Activated effector memory CD4-positive, alpha-beta T cell treated with Interleukin-2 at 50 U/mL for 16 hours (primary cell): Measurements from ENCODE around the gene EPHA6.

Source experiments
- DNase-seq: peaks from one replicate; pipeline ENCODE4 v3.0.0-alpha.2; 2020

Gene EPHA6

GRCh38 chr3:97029972-97030371, 215.6 kb downstream of the EPHA6 start:
- no peak for DNase-seq

GRCh38 chr3:97037294-97037943, 223.0 kb downstream of the EPHA6 start:
- DNase-seq, result no peak

GRCh38 chr3:97043411-97043810, 229.0 kb downstream of the EPHA6 start:
- DNase-seq, result no peak

- DNase-seq, result no peak
Measured at GRCh38 chr3:97057365-97057764, 243.0 kb downstream of the EPHA6 start.

- no peak for DNase-seq
Measured at GRCh38 chr3:97059168-97059567, 244.8 kb downstream of the EPHA6 start.

- DNase-seq, result no peak
Measured at GRCh38 chr3:97066531-97066930, 252.1 kb downstream of the EPHA6 start.

GRCh38 chr3:97070302-97070701, 255.9 kb downstream of the EPHA6 start:
- no peak for DNase-seq

GRCh38 chr3:97074546-97074945, 260.2 kb downstream of the EPHA6 start:
- no peak for DNase-seq

GRCh38 chr3:97076673-97077072, 262.3 kb downstream of the EPHA6 start:
- no peak for DNase-seq

- no peak for DNase-seq
Measured at GRCh38 chr3:97089621-97090020, 275.2 kb downstream of the EPHA6 start.

- no peak for DNase-seq
Measured at GRCh38 chr3:97102641-97103040, 288.2 kb downstream of the EPHA6 start.

- DNase-seq, result no peak
Measured at GRCh38 chr3:97105989-97106651, 291.7 kb downstream of the EPHA6 start.

GRCh38 chr3:97106652-97106989, 292.2 kb downstream of the EPHA6 start:
- DNase-seq, result no peak

GRCh38 chr3:97108136-97108535, 293.7 kb downstream of the EPHA6 start:
- no peak for DNase-seq

GRCh38 chr3:97111244-97111643, 296.9 kb downstream of the EPHA6 start:
- DNase-seq, result no peak

- no peak for DNase-seq
Measured at GRCh38 chr3:97121386-97121785, 307.0 kb downstream of the EPHA6 start.

GRCh38 chr3:97125902-97126499, 311.6 kb downstream of the EPHA6 start:
- no peak for DNase-seq

- DNase-seq, result no peak
Measured at GRCh38 chr3:97131476-97131875, 317.1 kb downstream of the EPHA6 start.

- DNase-seq, result no peak
Measured at GRCh38 chr3:97138914-97139541, 324.6 kb downstream of the EPHA6 start.

- no peak for DNase-seq
Measured at GRCh38 chr3:97148931-97149330, 334.5 kb downstream of the EPHA6 start.

GRCh38 chr3:97161169-97161568, 346.8 kb downstream of the EPHA6 start:
- DNase-seq, result no peak

GRCh38 chr3:97177242-97177641, 362.8 kb downstream of the EPHA6 start:
- no peak for DNase-seq

GRCh38 chr3:97181704-97182103, 367.3 kb downstream of the EPHA6 start:
- no peak for DNase-seq

GRCh38 chr3:97187771-97188170, 373.4 kb downstream of the EPHA6 start:
- no peak for DNase-seq
